Endometrial microvascular endothelial cells (primary cell): ENCODE data around the gene ACADVL. TPM values are rescaled to one million over a fixed set of nuclear protein-coding genes. Genes with fewer than 3 reads are reported as not detected.
"Not testable (repeated sequence)": the region's sequence is repeated elsewhere in the genome, so short reads cannot be mapped to it uniquely, and the experiment has no call there.

Experiments used
- in situ Hi-C: cut with HindIII; loops from 2 replicates; pipeline ENCODE4 v1.10.0; 2017; ENCODE audit warnings: low sequenced_read_pairs, low pct_unique_long_range_greater_than_20kb; ENCODE audit errors: inconsistent ontology term
- total RNA-seq: library from RNA; depleted of rRNA; stranded (reverse); fragments of >200 nt; gene quantifications from one replicate; pipeline ENCODE4 v1.2.3, GENCODE V29; 2015; ENCODE audit errors: inconsistent ontology term

Gene ACADVL
- 357 TPM for total RNA-seq

GRCh38 chr17:7219812-7220592 lies at the start of gene ACADVL, which contains the start of gene DLG4:
Gene ACADVL (plus strand): TSS chr17:7219938. CDS start chr17:7219985, 47 bp downstream.
Gene DLG4 (minus strand): TSS chr17:7219836.
- in situ Hi-C loops, result no loop called here

DNA sequence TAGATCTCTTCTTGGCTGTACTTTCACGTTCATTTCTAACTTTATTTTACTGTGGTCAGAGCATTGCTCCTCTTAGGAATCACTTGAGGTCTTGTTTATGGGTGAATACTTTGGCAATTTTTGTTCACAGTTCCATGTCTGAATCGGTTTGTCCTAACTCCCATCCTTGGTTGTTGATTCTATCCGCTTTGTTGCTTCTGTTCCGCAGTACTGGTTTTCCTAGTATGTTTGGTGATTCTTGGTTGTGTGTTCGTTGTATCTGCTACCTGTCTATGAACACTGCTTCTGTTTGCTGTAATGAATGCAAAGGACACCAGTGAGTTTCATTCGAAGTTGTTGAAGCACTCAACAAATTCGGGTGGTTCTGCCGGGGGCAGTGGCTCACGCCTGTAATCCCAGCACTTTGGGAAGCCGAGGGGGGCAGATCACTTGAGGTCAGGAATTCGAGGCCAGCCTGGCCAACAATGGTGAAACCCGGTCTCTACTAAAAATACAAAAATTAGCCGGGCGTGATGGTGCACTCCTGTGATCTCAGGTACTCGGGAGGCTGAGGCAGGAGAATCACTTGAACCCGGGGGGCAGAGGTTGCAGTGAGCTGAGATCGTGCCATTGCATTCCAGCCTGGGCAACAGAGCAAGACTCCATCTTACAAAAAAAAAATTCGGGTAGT lies 47.1 kb upstream of the ACADVL start:
- in situ Hi-C loops, result not testable (repeated sequence)

GRCh38 chr17:7173687-7174602 lies 45.8 kb upstream of the ACADVL start:
- in situ Hi-C loops, result no loop called here

DNA sequence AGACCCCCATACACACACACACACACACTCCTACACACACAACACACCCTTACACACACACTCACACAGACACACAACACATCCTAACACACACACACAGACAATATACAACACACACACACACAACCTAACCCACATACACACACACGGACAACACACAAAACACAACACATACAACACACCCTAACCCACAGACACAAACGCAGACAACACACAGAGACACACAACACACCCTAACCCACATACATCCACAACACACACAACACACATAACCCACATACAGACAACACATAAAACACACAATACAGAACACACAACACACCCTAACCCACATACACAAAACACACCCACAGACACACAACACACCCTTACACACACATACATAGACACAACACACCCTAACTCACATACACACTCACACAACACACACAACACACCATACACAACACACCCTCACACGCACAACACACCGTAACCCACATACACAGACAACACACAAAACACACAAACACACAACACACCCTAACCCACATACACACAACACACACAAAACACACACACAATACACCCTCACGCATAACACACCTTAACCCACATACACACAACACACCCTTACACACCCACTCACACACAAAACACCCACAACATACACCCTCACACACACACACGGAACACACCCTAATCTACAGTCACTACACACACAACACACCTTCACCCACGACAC lies 45.0 kb upstream of the ACADVL start:
- in situ Hi-C loops, result no loop called here

GRCh38 chr17:7175330-7175733 lies 44.4 kb upstream of the ACADVL start:
- in situ Hi-C loops, result no loop called here

DNA sequence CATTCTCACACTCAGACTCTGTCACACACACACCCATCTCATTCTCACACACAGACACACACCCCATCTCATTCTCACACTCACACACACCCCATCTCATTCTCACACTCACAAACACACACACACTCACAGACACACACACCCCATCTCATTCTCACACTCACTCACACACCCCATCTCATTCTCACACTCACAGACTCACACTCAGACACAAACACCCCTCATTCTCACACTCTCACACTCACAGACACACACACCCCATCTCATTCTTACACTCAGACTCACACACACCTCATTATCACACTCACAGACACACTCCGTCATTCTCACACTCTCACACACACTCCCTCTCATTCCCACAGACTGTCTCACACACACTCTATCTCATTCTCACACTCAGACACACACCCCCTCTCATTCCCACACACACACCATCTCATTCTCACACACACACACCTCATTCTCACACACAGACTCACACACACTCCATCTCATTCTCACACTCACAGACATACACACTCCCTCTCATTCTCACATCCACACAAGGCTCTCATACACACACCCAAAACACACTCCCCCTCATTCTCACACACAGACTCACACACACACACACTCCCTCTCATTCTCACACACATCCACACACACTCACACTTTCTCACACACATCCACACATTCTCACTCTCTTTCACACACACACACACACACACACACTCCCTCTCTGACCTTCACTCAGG lies 43.5 kb upstream of the ACADVL start:
- in situ Hi-C loops, result no loop called here

- in situ Hi-C loops, result no loop called here
These were observed 42.9 kb upstream of the ACADVL start for GRCh38 chr17:7176841-7177190.

DNA sequence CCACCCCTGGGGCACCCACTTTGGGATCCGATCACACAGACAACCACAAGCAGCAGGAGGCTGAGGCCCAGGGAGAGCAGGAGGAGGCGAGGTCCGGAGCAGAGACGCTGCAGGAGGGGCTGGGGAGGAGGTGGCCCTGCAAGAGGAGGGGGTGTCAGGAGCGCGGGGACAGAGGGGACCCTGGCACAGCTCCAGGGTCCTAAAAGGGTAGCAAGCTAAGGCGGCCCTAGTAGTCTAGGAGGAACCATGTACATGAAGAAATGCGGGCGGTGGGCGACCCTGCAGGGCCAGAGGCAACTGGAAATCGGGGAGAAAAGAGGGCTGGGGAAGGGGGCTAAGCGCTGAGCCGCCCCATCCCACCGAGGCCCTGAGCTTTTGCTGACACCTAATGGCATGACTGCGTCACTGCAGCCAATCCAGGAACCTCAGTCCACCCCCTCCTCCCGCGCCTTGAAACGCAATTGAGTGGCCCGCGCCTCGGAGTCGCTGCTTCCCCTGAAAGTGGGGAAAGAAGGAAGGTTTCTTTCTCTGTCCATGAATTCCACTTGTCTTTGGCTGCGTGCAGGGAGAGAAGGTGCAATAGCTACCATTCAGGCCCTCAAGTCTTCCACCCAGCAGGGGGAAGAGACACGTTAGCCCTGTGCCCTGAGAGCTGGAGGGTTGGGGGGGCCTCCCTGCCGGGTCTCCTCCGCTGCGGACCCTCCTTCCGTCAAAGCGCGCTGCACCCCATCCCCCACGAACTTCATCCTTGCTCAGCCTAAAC lies 42.4 kb upstream of the ACADVL start:
- in situ Hi-C loops, result no loop called here

GRCh38 chr17:7177954-7178477 lies 41.7 kb upstream of the ACADVL start:
- in situ Hi-C loops, result no loop called here

GRCh38 chr17:7178973-7179316 lies 40.8 kb upstream of the ACADVL start:
- in situ Hi-C loops, result no loop called here

- in situ Hi-C loops, result no loop called here
These were observed 40.2 kb upstream of the ACADVL start, which contains the start of gene ASGR1 for GRCh38 chr17:7179317-7180254. Gene ASGR1 (minus strand): TSS chr17:7179370. CDS start chr17:7178563, 807 bp downstream.

DNA sequence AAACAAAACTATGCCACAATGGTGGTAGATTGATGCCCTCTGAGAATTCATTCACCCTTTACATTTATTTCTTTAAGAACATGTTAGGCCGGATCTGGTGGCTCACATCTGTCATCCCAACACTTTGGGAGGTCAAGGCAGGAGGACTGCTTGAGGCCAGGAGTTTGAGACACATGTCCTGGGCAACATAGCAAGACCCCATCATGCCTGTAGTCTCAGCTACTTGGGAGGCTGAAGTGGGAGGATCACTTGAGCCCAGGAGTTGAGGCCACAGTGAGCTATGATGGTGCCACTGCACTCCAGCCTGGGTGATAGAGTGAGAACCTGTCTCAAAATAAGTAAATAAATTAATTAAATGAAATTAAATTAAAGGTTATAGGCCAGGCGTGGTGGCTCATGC lies 37.6 kb upstream of the ACADVL start:
- in situ Hi-C loops, result not testable (repeated sequence)

DNA sequence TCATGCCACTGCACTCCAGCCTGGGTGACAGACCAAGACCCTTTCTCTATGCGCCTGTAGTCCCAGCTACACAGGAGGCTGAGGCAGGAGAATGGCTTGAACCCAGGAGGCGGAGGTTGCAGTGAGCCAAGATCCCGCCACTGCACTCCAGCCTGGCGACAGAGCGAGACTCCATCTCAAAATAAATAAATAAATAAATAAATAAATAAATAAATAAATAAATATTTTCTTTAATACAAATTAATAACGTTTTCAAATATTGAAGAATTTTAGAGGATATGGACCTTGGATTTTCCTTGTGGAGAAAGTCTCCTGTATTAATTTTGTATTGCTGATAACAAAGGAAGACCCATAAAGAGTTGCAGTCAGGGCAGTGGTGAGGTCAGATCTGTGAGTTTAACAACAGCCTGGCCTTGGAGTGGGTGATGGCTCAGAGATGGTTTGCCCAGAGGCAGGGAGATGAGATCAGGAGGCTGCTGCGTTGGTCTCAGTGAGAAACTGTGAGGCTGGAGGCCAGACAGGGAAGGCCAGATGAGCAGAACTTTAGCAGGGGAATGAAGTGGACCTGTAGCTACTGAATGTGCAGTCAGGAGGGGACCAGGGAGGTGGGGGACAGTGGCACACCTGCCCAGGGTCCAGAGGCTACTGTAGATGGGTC lies 36.2 kb upstream of the ACADVL start:
- in situ Hi-C loops, result no loop called here

DNA sequence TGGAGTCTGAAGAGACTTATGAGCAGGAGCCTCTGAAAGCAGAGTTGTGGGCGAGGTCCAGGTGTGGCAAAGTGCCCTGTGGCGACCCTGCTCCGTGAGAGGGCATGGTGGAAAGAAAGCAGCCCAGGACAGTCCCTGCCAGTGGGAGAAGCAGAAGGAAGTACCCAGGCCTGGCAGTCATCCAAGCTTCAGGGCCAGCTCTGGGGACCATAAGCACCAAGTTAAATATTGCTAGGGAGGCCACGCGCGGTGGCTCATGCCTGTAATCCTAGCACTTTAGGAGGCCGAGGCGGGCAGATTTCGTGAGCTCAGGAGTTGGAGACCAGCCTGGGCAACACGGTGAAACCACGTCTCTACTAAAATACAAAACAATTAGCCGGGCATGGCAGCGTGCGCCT lies 35.6 kb upstream of the ACADVL start:
- in situ Hi-C loops, result no loop called here

DNA sequence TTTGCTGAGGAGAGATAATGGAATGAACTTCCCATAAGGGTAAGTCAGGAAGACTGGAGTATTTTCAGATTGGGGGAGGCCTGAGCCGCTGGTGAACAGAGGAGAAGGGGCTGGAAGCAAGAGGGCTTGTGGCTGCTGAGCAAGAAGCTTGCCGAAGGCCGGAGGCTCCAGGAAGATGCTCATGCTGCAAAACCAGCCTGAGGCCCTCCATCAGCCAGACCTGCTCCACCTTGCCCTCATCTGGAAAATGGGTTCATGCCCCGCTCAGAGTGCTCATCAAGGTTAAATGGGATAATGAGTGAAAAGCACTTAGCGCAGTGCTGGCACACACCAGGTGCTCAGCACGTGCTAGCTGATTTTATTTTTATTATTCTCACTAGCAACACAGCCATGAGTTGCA lies 35.1 kb upstream of the ACADVL start:
- in situ Hi-C loops, result no loop called here

GRCh38 chr17:7186241-7186640 lies 33.5 kb upstream of the ACADVL start:
- in situ Hi-C loops, result no loop called here
